Tibial nerve (tissue), 4 donors: ENCODE data around the gene NLRP9. TPM values are rescaled to one million over a fixed set of nuclear protein-coding genes. Genes with fewer than 3 reads are reported as not detected.
"Not testable (repeated sequence)": the region's sequence is repeated elsewhere in the genome, so short reads cannot be mapped to it uniquely, and the experiment has no call there.

Source experiments
- DNase-seq, 2 donors: peaks; one replicate each; pipeline ENCODE4 v3.0.0-alpha.2; 2019; ENCODE audit warnings: low spot score in 2 of 2
- H3K27ac ChIP-seq, 4 donors: fragments of 200-600 bp; sonication (generic) in 3 of 4; one replicate each; pipeline ENCODE4 v1.5.1; 2017 to 2019; ENCODE audit warnings: mild to moderate bottlenecking in 1 of 4
- H3K27me3 ChIP-seq, 2 donors: fragments of 200-600 bp; sonication (generic) in 1 of 2; one replicate each; pipeline versions ENCODE4 v1.5.1 to v1.6.0; 2017 to 2019
- H3K36me3 ChIP-seq, 3 donors: fragments of 200-600 bp; sonication (generic); one replicate each; pipeline ENCODE4 v1.5.1; 2018 to 2019
- H3K4me1 ChIP-seq, 4 donors: fragments of 200-600 bp; sonication (generic) in 3 of 4; one replicate each; pipeline ENCODE4 v1.5.1; 2017 to 2019
- H3K4me3 ChIP-seq, 4 donors: fragments of 200-600 bp; sonication (generic) in 3 of 4; one replicate each; pipeline ENCODE4 v1.5.1; 2017 to 2019; ENCODE audit warnings: mild to moderate bottlenecking in 1 of 4, moderate library complexity in 1 of 4
- H3K9me3 ChIP-seq, 4 donors: fragments of 200-600 bp; sonication (generic) in 3 of 4; one replicate each; pipeline ENCODE4 v1.5.1; 2017 to 2019
- EP300 ChIP-seq, 2 donors: sonication (generic); formaldehyde crosslinking; IDR thresholded peaks; one replicate each; pipeline ENCODE4 v1.6.1; 2017; ENCODE audit warnings: antibody characterized with exemption in 2 of 2, mild to moderate bottlenecking in 1 of 2
- POLR2A ChIP-seq, 2 donors: fragments of 450-650 bp; IDR thresholded peaks; one replicate each; pipeline ENCODE4 v1.6.1; 2017; ENCODE audit warnings: antibody characterized with exemption in 2 of 2, mild to moderate bottlenecking in 2 of 2, moderate library complexity in 2 of 2
- WGBS, 2 donors: methylation state at CpG; one replicate each; pipeline ENCODE4 v1.1.5; 2018; 5-methylcytosine and 5-hydroxymethylcytosine counted together
- total RNA-seq, 4 donors: library from RNA; depleted of rRNA; stranded (reverse); fragments of >200 nt; gene quantifications; one replicate each; pipeline ENCODE4 v1.1.0, GENCODE V29; 2016
- TF ChIP-seq, protein P1 (sequence below), 5 experiments: fragments of 200-600 bp in 3 of 5; fragments of 450-650 bp in 2 of 5; sonication (generic) in 3 of 5; IDR thresholded peaks; one replicate each; pipeline ENCODE4 v1.5.1; 2016 to 2019; ENCODE audit warnings: antibody characterized with exemption in 5 of 5, mild to moderate bottlenecking in 3 of 5, moderate library complexity in 2 of 5

NLRP9 gene
- not detected for total RNA-seq

DNA sequence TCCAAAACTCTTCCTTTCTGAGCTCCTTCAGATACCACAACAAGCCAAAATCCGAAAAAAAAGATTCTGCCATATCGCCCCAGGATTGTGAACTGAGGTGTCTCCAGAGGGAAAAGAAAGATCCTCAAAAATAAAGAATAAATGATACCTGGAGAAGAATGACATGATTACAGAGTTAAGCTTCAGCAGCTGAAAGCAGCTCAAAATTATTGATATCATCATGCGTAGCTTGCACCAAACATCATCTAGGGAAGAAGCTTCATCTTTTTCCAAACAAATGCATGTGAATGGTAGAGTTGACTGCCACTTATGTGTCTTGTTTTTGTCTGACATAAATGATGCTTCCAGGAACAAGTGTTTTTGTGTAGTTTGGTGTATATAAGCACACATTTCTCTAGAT is at the start of gene NLRP9:
Gene NLRP9, minus strand, starts transcription at position 101 of the 400 bp plus-strand sequence. Its CDS starts 28 bp downstream, at position 73.
- H3K4me1 ChIP-seq: no peaks in the 10 kb centered on the region
- DNase-seq: no peak
- H3K27me3 ChIP-seq: no peaks in the 10 kb centered on the region
- H3K36me3 ChIP-seq: no peaks in the 10 kb centered on the region
- no peaks in the 10 kb centered on the region for H3K9me3 ChIP-seq
- H3K27ac ChIP-seq: no peak within 1 kb of the TSS
- TF ChIP-seq, protein P1, sequence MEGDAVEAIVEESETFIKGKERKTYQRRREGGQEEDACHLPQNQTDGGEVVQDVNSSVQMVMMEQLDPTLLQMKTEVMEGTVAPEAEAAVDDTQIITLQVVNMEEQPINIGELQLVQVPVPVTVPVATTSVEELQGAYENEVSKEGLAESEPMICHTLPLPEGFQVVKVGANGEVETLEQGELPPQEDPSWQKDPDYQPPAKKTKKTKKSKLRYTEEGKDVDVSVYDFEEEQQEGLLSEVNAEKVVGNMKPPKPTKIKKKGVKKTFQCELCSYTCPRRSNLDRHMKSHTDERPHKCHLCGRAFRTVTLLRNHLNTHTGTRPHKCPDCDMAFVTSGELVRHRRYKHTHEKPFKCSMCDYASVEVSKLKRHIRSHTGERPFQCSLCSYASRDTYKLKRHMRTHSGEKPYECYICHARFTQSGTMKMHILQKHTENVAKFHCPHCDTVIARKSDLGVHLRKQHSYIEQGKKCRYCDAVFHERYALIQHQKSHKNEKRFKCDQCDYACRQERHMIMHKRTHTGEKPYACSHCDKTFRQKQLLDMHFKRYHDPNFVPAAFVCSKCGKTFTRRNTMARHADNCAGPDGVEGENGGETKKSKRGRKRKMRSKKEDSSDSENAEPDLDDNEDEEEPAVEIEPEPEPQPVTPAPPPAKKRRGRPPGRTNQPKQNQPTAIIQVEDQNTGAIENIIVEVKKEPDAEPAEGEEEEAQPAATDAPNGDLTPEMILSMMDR (IDR thresholded peaks at IDR 0.05): no peak
- TF ChIP-seq EP300 (IDR thresholded peaks at IDR 0.05) (no peak), POLR2A (IDR thresholded peaks at IDR 0.05) (no peak)
- WGBS, 2 donors: 86 to 90% methylated on average over 3 of the region's 3 CpGs
- H3K4me3 ChIP-seq: no peak within 1 kb of the TSS

DNA sequence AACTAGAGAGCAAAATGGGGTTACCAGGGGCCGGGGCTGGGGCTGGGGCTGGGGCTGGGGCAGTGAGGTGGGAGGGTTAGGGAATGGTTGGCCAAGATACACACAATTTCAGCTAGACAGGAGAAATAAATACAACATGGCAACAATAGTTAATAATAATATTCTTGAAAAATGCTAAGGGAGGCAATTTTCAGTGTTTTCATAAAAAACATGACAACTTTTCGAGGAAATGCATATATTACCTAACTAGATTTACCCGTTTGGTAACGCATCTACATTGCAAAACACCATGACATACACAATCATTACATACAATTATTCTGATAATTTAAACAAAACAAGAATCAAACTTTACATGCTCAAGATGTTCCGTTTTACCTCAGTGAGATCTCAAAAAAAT is 42.9 kb upstream of the NLRP9 start:
- Histone ChIP-seq H3K27ac (no peak overlapping the region), H3K27me3 (no peaks in the 10 kb centered on the region), H3K4me1 (no peaks in the 10 kb centered on the region), H3K4me3 (no peak overlapping the region), H3K9me3 (peaks cover 0 to 4% (median 0%) of the 10 kb centered on the region in 4 donors), H3K36me3 (no peaks in the 10 kb centered on the region)
- DNase-seq: no peak
- TF ChIP-seq, protein P1 (IDR thresholded peaks at IDR 0.05): no peak
- no peak for TF ChIP-seq EP300 (IDR thresholded peaks at IDR 0.05)
- TF ChIP-seq POLR2A (IDR thresholded peaks at IDR 0.05): no peak
- 77 to 80% methylated on average over 5 of the region's 5 CpGs for WGBS, 2 donors

DNA sequence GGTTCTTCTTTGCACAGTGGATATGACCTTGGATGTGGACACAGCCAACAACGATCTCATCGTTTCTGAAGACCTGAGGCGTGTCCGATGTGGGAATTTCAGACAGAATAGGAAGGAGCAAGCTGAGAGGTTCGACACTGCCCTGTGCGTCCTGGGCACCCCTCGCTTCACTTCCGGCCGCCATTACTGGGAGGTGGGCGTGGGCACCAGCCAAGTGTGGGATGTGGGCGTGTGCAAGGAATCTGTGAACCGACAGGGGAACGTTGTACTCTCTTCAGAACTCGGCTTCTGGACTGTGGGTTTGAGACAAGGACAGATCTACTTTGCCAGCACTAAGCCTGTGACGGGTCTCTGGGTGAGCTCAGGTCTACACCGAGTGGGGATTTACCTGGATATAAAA is 40.1 kb upstream of the NLRP9 start:
- DNase-seq: no peak
- Histone ChIP-seq H3K27ac (no peak overlapping the region), H3K36me3 (no peaks in the 10 kb centered on the region), H3K4me3 (no peak overlapping the region), H3K27me3 (no peaks in the 10 kb centered on the region), H3K9me3 (peaks cover 0 to 4% (median 0%) of the 10 kb centered on the region in 4 donors), H3K4me1 (no peaks in the 10 kb centered on the region)
- WGBS, 2 donors: 81 to 88% methylated on average over 16 of the region's 16 CpGs
- TF ChIP-seq EP300 (IDR thresholded peaks at IDR 0.05) (no peak), POLR2A (IDR thresholded peaks at IDR 0.05) (no peak)
- TF ChIP-seq, protein P1 (IDR thresholded peaks at IDR 0.05): no peak

DNA sequence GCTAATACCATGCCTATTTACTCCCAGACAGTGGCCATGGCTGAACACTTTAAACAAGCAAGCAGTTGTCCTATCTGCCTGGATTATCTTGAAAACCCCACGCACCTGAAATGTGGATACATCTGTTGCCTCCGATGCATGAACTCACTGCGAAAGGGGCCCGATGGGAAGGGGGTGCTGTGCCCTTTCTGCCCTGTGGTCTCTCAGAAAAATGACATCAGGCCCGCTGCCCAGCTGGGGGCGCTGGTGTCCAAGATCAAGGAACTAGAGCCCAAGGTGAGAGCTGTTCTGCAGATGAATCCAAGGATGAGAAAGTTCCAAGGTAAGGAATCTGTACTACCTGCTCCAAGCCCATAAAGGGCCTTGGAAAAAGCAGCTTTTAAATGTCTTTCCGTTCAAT is 39.3 kb upstream of the NLRP9 start:
- no peaks in the 10 kb centered on the region for H3K36me3 ChIP-seq
- H3K4me3 ChIP-seq: no peak overlapping the region

DNA sequence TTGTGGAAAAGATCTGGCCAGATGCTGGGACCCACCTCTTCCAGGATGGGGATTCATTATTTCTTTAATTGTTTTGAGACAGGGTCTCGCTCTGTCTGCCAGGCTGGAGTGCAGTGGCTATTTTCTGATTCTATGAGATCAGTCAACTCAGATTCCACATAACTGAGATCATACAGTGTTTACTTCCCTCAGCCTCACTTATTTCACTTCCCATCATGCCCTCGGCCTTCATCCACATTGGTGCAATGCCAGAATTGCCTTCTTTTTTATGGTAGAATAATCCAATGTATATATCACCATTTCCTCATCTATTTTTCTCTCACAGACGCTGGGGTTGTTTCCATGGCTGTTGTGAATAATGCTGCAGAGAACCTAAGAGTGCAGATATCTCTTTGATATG is 31.4 kb upstream of the NLRP9 start:
- not testable (repeated sequence) for H3K27me3 ChIP-seq, H3K27ac ChIP-seq, H3K36me3 ChIP-seq, H3K9me3 ChIP-seq, H3K4me1 ChIP-seq, DNase-seq, H3K4me3 ChIP-seq
- WGBS, 2 donors: 49 to 55% methylated on average over 3 of the region's 3 CpGs

More for the DNA sequence above, 39.3 kb upstream of the NLRP9 start:
- WGBS, 2 donors: 26 to 31% methylated on average over 7 of the region's 7 CpGs
- Histone ChIP-seq H3K4me1 (no peaks in the 10 kb centered on the region), H3K9me3 (peaks cover 0 to 4% (median 0%) of the 10 kb centered on the region in 4 donors), H3K27me3 (no peaks in the 10 kb centered on the region), H3K27ac (no peak overlapping the region)
- DNase-seq: no peak
- TF ChIP-seq EP300 (IDR thresholded peaks at IDR 0.05) (no peak), POLR2A (IDR thresholded peaks at IDR 0.05) (no peak)
- TF ChIP-seq, protein P1 (IDR thresholded peaks at IDR 0.05): no peak

DNA sequence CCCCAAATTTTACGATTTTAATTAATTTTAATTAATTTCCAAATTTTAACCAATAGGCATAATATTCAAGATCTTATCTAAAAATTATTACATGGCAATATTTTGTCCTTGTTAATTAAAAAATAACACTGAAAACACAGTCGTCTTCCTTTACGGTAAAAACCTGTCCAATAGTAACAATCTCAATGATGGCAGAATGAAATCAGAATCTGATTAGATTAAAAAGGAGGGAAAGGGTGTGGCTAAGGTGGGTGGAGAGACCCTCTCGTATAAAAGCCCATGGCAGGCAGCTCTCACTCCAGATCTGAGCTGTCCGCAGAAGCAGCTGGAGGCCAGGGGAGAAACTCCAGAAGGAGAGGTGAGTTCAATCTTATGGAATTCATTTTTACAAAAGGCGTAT is 30.6 kb upstream of the NLRP9 start, which contains the start of gene RFPL4AL1:
Gene RFPL4AL1, plus strand, starts transcription at position 301 of the 400 bp plus-strand sequence. CDS start 2,687 bp downstream, outside the sequence.
- not testable (repeated sequence) for DNase-seq, H3K36me3 ChIP-seq, H3K27me3 ChIP-seq, H3K4me3 ChIP-seq, H3K4me1 ChIP-seq, H3K27ac ChIP-seq, H3K9me3 ChIP-seq
- 82 to 85% methylated on average over 6 of the region's 6 CpGs for WGBS, 2 donors
